ENCODE results near the gene BMERB1.
"Not testable (repeated sequence)": the region's sequence is repeated elsewhere in the genome, so short reads cannot be mapped to it uniquely, and the experiment has no call there.

The BMERB1 gene

DNA sequence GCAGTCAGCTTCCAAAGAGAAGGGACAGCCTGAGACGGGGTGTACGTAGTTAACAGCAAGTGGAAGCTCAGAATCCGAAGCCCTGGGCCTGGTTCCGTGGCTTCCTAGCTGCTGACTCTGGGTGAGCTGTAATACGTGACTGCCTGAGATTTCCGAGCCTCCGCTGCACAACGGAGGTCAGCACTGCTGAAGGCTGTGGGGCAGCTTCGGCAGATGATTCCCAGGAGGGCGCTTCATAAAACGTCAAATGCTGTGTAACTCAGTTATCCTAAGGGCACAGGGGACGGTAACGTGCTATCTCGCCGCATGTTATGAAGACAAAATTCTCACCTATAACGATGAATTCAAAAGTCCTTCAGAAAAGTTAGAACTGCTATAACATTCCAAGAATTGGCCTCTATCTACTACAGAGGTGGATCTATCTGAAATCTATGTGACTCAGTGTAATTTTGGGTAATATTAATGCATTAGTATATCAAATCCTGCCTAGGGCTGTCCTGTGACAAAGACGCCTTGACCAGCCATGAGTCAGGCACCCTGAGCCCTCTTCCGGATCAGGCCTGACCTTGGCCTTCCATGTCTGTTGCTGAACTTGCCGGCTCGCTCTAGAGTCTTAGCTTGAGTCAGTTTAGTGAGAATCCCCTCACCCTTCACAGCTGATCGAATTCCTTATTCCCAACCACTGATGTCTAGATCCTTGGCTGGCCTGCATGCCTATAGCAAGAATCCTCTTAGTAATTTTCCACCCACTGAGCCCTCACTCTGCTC is 165.1 kb downstream of the BMERB1 start:
- DNase-seq: no peak

DNA sequence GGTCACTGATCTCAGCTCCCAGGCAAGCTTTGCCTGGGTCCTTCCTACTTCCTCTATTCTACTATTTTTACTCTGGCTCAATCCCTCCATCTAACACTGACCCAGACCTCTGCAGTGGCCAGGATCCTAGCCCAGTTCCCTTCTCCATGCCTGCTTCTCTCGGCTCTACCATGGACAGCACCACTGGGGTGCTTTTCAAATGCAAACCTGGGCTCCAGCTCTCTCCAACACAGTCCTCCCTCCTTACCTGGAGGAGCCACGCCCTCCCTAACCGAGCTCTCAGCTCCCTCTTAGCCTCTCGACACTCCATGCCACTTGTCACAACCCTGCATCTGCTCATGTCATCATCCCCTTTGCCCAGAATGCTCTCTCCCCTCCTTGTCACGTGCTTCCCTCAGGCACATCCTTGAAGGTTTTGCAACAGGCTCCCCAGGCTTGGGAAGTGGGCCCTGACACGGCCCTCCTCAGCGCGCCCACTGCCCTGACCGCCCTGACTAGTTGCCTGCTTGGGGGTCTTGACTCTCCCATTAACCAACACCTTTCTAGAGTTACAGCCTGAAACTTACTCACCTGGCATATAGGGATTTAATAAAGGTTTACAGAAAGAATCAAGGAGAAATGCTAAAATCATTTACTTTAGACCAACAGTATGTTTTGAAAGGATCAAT is 167.0 kb downstream of the BMERB1 start:
- no peak for DNase-seq

DNA sequence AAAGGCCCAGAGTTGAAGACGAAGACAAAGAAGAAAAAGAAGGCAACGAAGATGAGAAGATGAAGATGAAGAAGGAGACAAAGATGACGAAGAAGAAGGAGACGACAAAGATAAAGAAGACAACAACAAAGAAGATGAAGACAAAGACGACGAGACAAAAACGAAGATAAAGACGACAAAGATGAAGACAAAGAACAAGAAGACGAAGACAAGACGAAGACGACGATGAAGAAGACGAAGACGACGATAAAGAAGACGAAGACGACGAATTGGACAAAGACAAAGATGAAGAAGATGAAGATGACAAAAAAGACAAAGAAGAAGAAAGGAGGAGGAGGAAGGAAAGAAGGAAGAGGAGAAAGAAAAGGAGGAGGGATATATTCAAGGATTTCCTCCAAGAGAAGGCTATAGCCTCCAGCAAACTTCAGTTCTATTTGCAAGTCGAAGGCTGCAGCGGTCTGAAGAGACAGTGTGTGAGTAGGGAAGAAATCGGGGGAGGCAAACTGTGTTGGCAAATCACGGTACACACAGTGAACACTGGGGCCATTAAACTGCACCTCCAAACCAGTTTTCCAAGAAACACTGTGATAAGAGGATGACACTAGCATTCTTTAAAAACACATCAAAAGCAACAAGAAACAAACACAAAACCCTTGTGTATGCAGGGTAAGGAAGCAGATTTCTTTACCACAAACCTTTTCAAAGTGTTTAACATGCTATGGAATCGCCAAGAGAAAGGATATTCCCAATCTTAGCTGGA is 168.1 kb downstream of the BMERB1 start:
- no peak for DNase-seq

DNA sequence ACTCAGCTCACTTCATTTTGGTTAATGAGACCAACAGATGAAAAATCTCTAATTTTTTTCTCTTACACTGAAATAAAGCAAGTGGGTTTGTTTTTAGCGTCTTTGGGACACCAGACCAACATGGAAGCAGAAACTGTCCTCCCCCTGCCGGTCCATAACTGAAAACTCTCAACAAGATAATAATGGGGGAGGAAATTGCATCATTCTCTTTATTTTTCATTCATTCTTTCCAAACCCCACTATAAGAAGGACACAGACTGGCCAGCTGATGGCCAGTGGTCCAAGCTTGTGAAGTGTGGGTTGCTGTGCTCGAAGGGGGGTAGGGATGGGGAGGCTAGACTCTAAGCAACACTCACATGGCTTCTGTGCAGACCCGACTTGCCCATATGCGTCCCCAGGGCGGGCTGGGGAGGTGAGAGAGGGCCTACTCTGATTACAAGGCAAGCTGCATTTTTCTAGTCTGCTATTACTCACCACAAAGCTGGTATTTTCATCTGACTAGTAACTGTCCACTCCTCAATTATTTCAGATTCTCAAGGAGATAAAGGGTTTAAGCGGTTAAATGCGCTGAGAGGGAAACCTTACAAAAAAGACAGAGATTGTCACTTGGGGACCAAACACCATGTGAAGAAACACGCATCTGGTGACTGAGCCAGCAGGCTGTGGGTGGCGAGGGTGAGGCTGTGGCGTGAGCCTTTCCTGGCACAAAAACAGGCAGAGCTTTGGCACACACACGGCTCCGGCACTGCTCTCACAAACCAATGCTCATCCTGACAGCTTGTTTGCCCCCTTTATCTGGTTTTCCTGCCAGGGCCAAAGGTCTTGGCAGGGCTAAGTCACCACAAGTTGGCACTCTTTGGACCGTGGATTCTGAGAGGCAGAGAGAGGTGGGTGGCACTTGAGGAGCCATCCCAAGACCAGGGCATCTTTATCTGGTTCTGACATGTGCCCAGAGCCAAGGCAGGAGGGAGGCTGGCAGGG is 170.4 kb downstream of the BMERB1 start:
- no peak for DNase-seq

DNA sequence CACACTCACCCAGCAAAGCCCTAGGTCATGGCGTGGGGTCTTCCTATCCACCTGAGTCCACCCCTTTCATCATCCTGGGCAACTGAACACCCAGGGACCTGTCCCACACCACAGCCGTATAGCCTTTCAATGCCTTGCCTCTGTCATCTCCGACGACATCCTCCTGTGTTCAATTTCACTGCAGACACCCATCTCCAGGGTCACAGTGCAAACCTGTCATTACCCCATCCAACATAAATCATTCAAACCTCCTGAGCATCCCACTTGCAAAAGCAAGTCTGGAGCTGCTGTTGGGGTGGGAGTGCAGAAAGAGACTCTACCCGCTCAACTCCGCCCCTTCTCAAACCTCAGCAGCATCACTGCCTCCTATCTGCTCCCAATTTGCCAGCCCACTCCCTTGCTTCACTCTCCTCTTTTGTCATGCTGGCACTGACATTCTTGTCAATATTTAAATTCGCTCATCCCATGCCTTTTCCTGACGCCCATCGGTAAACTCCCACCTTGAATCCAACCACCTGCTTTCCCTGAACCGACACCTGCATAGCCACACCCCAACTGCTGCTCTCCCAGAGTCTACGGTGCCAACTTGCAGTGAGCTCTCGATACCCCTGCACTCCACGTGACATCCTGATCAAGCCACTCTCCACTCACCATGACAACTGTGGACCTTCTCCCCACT is 171.6 kb downstream of the BMERB1 start:
- no peak for DNase-seq

DNA sequence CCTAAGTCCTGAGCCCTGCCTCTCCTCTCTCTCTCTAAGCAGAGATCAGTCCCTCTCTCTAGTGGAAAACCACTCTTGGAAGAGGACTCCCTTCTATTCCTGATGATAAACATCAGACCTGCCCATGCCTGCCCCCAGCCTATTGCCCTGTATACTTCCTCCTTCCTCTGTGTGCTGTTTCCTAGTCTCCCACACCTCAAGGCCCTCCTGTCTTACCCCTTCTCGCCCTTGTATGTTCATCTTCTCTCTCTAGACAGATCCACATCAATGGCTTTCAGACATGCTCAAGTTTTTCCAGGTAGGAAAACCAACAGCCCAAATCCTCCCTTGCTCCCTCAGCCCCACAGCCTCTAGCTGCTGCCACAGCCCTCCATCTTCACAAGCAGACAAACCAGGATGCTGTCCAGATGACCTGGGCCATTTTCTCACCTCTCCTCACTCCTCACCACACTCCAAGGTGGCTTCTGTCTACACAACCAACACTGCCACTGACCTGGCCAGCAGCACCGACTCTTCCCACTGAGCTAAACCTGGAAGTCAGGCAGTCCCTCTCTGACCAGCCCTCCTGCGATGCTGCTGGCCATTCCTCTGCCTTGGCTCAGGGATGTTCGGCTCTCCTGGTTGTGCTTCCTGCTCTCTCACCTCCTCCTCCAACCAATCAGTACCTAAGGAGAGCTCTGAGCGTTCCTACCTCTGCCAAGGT is 172.3 kb downstream of the BMERB1 start:
- no peak for DNase-seq

DNA sequence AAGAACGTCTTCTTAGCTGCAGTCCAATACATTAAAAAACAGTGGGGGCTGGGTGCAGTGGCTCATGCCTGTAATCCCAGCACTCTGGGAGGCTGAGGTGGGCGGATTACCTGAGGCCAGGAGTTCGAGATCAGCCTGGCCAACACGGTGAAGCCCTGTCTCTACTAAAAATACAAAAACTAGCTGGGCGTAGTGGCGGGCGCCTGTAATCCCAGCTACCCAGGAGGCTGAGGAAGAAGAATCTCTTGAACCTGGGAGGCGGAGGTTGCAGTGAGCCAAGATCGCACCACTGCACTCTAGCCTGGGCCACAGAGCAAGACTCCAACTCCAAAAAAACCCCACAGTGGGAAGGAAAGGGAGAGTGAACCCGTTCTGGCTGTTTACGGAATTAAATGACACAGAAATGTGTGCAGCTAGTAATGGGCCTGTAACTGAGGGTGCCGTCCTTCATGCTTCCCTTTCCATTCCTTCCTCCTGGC is 172.9 kb downstream of the BMERB1 start:
- not testable (repeated sequence) for DNase-seq

DNA sequence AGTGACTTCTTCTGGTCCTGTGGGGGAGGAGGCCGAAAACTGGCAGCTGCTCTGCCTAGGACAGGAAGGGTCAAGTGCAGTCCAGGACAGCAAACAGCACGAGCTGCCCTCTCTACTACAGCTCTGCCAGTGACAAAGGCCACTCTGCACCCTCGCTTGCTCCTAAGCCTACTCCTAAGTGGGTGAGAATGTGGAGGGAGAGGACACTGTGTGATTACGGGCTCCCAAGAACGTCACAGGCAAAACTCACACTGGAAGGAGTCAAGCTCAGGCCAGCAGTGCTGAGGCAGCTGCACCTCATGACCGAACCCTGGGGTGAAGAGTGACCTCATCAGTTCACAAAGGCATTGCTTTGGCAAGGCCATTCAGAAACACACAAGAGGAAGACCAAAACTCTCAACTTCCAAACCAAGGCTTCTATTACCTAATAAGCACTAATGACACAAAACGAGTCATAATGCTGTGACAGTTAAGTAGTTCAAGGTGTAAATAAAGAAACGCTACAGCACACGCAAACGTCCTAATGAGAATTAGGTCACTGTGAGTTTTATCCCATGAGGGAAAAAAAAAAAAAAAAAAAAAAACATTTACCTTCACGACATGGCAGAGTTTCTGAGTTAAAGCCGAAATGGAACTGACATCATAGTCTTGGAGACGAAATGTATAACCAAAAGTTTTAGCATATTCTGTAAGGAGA is 173.5 kb downstream of the BMERB1 start:
- peak in 1 of 2 donors; percentile 41 for DNase-seq

DNA sequence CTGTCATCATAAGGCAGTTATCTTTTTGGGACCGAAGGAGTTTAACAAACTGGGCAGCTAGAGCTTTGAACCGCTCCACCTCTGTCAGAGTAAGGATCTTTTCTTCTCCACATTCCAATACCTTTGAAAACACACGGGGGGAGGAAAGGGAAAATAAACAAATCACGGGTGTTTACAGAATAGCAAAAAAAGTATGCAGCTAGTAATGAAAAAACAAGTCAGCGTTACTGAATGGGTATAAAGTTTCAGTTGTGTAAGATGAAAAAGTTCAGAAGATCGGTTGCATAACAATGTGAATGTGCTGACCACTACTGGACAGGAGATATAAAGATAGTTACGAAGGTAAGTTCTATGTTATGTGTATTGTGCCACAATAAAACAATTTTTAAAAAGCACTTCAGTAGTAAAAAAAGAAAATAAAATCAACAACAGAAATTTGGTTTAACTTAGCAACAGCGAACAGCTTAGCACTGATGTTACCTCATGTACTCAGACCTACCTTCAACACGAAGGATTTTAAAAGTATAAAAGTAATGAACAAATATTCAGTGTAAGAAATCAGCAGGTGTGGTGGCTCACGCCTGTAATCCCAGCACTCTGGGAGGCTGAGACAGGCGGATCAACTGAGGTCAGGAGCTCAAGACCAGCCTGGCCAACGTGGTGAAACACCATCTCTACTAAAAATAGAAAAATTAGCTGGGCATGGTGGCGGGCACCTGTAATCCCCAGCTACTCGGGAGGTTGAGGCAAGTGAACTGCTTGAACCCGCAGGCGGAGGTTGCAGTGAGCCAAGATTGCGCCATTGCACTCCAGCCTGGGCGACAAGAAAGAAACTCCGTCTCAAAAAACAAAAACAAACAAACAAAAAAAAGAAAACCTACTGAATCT is 174.3 kb downstream of the BMERB1 start:
- DNase-seq: no peak

DNA sequence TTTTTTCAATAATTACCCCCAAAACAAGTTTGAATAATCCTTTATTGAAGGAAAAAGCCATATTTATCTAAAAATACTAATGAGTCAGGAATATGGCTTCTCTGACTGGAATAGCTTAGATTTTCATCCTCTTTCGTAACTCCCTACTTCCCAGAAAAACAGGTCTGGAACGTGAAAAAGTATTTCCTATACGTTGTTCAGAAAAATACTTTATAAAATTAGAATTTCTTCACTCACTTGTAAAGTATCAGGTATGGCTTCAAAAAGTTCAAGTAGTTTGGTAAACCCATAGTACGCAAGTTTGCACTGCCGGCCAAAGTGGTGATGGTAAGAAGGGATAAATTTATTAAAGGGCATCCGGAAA is 174.9 kb downstream of the BMERB1 start:
- no peak for DNase-seq

DNA sequence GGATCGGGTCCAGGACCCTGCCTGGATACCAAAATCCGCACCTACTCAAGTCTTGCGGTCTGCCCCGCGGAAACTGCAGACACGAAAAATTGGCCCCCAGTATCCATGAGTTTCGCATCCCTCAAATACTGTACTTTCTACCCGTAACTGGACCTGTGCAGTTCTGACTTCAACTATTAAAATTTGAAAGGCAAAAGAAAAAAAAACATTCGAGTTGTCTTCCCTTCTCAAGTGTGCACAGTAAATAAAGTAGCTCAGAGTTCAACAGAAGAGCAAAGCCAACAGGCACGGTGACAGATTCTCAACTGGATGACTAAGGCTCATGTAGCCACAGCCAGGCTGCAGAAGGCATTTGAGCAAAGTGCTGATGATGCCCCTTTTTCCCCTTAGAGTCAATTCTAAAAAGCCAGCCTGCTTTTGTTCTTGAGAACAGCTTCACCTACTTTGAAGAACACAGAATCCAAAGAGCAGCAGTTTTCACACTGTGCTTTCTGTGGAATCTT is 176.0 kb downstream of the BMERB1 start:
- no peak for DNase-seq

DNA sequence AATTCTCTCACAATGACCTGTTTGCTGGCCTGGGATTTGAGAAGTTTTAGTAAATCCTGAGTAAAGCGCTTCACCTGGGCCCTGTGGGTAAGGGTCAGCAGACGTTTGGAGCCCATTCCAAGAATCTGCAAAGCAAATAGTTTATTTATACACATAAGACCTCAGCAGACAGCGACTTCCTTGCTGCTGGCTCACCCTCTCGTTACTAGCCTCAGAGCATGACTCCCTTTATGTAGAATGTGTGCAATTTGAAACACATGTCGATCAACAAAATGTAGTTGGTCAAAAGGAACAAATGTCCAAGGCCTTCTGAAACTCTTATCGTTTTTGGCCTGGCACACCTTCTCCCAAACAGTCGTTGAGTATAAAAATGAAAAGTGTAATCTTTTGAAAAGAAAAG is 177.2 kb downstream of the BMERB1 start:
- DNase-seq: no peak

DNA sequence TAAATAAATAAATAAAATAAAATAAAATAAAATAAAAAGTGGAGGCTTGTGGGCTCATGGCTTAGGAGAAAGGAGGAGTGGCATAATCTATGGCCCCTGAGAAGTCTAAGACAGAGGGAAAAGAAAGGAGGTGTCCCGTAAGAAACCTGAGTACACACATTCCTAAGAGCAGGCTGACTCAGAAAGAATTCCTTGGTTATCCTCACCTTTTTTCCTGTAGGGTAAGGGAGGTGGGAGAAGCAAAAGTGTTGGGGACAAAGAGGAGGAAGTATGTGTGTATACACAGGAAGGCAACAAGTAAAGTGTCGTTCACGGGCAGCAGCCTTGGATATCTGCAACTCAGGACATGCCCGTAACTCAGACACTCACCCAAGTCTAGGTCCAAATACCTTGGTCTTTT is 179.3 kb downstream of the BMERB1 start:
- no peak for DNase-seq

DNA sequence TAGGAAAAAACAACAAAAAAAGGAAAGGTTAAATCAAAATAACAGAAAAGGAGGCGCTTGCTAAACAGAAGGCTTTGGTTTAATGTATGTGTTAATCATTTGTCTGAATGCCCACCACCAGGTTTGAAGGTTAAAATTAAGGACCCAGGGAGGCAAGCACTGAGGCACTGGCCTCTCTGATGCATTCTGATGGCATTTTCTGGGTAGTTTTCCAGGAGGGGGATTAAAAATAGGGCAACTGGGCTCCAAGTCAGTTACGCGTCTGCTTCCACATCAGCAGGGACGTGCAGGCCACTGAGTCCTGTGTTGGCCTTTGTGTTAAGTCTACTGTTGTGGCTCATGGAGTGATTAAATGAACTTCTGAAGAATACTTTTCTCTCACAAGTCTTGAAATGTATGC is 181.6 kb downstream of the BMERB1 start:
- DNase-seq: no peak

DNA sequence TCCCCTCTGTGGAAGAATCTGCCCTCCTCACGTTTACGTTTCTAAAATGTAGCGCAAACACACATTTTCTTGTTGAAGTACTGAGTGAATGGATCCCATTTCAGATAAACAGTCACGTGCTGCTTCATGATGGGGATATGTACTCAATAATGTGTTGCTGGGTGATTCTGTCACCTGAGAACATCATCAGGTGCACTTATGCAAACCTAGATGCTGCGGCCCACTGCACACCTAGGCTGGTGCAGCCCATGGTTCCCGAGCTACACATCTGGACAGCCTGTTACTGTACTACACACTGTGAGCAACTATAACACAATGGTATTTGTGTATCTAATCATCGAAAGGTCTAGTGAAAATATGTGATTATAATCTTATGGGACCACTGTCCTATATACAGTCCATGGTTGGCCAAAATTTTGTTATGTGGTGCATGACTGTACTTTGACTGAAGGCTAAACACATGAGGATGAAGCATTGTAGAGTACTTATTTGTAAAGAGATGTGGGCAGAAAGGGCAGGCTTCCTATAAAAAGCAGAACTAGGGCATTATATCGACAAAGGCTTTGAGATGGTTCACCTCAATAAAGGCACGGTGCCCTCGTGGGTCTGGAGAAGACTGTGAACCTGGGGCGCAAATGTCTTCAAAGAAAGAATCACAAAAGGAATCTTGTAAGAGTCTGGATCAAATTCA is 182.2 kb downstream of the BMERB1 start:
- DNase-seq: no peak

DNA sequence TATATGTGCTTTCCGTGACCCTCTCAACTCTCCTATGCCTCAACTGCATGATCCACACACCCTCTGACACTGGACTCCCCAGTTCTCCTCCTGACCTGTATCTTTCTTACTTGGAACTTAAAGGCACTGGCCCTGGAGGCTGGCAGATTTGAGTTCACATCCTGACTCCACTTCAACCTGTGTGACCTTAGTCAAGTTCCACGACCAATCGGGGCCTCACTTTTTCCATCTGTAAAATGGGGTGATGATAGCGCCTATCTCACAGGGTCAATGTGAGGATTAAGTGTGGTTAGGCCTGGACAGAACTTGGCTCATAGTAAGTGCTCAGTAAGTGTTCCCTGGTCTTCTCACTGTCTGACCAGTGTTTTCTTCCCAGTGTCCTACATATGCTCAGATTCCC is 183.5 kb downstream of the BMERB1 start:
- no peak for DNase-seq

DNA sequence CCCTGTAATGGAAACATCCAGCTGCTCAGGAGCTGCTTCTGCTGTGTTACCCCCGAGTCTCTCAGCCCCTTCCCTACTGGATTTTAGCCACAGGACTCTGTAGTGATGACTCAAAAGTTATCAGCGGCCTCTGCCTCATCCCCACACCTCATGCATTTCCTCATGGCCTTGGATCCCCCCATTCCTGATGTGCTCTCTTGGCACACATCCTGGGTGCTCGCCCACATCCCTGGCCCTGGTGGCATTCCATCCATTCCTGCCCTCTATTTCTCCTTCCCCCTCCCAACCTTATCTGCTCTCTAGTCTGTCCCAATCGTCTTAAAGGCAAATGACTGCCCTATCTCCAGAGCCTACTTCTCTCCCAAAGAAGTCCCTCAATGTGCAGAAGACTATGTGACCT is 184.0 kb downstream of the BMERB1 start:
- DNase-seq: no peak

DNA sequence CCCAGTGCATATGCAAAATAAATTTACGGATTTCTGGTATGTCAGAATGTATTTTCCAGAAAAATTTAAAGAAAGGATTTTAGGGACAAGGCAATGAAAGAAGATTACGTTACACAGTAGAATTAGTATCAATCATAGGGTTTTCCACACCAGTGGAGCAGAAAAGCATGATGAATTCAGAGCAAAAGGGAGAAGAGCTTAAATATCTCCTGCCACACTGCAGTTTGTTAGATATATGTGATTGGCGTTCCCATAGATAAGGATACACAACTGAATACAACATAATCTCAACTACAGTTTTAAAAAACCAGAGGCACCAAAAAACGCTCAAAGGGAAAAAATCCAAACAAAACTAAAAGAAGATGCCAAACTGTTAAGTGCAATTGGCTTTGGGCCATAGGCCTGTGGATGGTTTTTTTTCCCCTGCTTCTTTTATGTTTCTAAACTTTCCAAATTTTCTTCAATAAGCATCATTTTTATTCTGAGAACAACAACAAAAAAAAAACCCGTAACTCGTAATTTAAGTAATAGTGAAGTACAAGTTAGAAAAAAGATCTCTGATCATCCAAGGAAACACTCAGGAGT is 186.3 kb downstream of the BMERB1 start:
- DNase-seq: no peak

All from CD4-positive, alpha-beta T cell treated with Interleukin-4 for 1 hour (primary cell).